GM18511 (cell line): ENCODE results near the gene FRMD8.

Experiments
- ATAC-seq: cut with Tn5 transposase; IDR thresholded peaks from one replicate; pipeline ENCODE4 v1.9.1; 2021; ENCODE audit warnings: mild to moderate bottlenecking, moderate library complexity; ENCODE audit not compliant: unreplicated experiment

FRMD8 gene

DNA sequence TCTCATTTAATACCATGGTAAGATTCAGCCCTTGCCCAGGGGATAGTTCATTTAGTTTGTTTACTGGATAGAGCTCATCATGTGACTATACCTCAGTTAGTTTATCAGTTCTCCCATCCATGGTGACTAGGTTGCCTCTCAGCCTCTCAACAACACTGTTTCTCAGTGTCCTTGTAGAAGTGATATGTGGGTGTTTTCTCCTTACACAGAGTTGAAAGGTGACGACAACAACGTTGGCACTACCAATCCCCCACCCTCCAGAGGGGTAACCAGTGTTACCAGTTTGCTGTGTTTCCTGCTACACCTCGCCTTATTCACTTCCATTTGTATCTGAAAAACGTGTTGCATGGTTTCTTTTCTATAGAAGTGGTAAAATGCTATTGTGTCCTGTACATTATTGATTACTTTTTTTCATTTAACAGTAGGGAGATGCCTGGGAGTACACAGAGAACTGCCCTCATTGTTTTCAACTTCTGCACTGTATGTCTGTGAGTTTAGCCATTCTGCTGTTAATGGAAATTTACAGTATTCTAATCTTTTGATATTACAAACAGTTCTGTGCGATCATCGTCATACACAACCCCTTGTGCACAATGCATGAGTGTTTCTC, 47.7 kb downstream of the FRMD8 start:
- ATAC-seq, result no peak

DNA sequence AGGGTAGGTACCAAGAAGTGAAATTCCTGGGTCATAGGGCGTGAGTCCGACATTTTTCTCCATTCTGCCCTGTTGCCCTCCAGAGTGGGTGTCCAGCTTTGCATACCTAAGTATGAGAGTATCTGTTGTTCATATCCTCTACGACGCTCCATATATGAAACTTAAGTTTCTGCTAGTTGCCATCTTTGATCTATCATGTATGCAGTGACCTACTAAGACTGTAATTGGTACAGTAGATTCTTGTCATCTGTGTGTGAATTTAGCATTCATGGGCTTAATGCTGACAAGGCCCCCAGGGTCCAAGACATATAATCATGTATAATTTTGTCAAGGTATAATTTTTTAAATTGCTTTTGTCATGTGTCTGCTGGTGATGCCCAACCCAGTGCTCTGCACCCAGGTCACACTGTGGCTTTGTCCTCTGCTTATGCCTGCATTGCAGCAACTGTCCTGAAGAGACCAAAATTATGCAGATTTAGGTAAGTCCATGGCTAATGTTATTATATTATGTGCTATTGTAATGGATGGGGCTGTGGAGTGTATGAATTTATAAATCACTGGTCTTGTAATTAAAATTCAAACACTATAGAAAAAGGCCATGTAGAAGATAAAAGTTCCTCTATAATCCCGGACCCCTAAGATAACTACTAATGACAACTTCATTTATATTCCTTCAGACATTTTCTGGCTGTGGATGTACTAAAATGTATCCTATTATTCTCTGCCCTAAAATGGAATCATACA, 48.4 kb downstream of the FRMD8 start:
- ATAC-seq, result no peak

DNA sequence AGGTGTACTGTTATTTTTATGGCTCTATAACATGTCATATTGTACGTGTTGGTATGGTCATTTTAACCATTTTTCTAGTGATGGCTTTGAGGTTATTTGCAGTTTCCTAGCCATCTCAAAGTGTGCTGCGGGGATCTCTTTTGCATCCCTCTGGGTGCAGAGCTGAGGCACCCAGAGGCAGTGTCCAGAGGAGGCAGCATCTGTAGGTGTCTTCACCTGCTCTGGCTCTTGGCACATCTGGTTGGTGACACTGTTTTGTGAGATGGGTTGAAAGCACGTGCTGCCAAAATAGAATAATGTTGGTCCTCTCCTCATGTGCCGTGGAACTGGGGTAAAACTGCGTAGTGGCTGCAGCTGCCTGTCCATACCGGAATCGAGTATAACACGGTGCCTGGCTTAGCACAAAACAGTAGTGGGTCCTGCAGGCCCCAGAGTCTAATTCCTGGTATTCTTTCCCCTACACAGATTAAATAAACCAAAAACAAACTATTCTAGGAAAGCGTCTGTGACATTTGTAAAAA, 49.0 kb downstream of the FRMD8 start:
- ATAC-seq, result no peak

DNA sequence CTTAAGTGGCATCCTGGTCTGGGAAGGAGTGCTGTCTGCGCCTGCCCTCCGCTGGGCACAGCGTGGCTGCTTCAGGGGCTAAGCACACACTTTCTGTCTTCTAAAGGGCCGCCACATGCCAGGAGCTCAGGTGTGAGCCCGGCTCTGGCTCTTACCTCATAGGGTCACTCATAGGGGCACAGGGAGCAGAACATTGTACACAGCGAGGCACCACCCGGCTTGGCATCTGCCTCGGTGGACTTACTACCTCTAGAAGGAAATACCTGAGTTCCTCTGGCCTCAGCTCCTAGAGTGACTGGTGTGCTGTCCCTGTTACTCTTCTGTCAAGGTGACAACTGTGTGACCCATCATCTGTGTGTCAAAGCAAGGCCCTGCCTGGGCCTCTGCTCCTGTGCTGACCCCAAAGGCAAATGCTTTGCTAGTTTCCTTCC, 49.6 kb downstream of the FRMD8 start:
- no peak for ATAC-seq

DNA sequence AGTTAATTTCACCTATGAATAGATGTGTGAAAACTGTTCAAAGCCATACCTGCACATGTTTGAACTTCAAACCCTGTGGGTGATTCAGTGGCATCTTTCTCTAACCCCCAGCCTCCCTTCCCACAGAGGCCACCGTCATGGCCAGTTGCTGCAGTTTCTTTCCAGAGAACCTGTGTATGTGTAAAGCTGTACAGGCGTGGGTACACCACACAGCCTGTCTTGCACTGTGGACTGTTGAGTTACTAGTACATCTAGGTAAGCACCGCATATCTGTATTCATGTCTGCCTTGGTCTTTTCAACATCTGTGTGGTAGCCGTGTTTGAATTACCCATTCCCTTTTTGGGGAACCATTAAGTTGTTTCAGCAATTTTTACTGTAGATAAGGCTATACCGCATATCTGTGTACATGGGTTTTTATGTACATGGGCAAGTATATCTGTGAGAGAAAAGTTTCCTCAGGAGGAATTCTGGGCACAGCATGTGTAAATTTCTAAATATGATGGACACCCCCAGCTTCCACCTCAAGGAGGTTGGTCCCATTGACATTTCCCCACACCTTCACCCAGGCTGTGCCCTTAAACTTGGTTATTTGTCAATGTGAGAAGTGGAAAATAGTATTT, 50.1 kb downstream of the FRMD8 start:
- no peak for ATAC-seq

DNA sequence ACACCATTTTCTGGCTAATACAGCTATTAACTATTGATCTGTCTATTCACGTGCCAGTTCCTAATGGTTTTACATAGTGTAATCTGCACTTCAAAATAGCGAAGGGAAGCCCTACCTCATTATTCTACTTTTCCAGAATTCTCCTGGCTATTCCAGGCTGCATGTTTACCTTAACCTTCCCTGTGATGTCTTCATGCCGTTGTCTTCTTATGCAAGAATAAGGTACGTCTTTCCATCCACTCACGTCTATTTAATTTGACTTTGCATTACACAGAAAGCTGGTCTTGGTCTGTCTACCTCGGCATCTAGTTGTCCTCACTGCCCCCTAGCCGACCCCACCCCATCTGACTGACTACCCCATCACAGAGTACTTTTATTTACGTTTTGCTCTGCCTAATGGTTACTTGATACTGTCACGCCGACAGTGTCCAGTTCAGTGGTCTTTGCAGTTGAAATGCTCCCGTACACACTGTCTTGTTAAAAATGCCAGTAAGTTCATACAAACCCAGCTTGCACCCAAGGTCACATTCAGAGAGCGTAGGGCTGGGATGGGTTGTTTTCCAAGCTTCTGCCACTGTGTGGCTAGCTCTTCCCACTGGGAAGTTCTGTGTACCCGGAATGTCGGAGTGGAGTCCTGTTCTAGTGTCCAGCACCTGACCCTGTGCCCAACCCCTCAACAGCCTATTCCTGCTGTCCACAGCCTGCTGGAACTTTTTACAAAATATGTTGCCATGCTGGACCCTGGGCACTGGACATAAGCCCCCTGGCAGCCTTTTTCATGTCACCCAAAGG, 51.2 kb downstream of the FRMD8 start:
- ATAC-seq, result no peak

DNA sequence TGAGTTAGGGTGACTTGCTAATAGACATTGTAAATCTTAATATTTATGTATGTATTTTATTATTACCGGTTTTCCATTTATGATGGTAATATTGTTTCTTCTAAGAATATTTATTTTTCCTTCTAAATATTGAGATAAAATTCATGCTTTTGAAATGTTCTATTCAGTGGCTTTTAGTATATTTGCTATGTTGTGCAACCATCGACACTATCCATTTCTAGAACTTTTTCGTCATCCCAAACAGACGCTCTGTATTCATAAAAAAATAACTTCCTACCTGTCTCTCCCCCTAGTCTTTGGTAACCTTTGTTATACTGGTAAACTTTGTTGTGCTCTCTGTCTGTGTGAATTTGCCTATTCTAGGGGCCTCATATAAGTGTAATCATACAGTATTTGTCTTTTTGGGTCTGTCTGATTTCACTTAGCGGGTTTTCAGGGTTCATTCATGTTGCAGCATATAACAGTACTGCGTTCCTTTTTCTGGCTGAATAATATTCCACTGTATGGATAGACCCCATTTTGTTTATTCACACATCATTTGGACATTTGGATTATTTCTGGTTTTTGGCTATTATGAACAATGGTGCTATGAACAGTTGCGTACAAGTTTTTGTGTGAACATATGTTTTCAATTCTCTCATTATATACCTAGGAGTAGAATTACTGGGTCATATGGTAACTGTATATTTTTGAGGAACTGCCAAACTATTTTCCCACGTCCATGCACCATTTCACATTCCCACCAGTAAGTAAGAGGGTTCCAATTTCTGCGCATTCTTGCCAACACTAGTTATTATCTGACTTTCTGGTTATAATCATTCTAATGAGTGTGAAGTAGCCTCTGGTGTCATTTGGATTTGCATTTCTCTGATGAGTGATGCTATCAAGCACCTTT, 52.1 kb downstream of the FRMD8 start:
- ATAC-seq, result no peak

DNA sequence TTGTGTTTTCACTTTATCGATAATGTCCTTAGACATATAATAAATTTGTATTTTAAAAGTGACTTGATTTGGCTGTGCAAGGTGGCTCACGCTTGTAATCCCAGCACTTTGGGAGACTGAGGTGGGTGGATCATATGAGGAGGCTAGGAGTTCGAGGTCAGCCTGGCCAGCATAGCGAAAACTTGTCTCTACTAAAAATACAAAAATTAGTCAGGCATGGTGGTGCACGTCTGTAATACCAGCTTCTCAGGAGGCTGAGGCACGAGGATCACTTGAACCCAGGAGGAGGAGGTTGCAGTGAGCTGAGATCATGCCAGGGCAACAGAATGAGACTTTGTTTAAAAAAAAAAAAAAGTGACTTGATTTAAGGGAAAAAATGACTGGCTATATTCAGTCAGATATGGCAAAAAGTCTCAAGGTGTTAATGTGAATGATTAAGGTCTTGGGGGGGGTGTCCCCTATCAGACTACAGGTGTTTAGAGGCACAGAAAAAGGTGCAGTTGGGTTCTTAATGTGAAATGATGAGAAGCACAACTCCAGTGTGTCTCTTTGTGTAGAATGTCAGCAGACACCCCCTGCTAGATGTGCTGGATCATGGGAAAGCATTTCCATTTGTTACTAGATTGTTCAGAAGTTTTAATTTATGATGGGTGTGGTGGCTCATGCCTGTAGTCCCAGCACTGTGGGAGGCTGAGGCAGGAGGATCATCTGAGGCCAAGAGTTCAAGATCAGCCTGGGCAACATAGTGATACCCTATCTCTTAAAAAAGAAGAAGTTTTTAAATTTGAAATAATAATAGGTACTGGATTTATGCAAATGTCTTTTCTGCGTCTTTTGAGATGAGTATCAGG, 53.1 kb downstream of the FRMD8 start:
- no peak for ATAC-seq

DNA sequence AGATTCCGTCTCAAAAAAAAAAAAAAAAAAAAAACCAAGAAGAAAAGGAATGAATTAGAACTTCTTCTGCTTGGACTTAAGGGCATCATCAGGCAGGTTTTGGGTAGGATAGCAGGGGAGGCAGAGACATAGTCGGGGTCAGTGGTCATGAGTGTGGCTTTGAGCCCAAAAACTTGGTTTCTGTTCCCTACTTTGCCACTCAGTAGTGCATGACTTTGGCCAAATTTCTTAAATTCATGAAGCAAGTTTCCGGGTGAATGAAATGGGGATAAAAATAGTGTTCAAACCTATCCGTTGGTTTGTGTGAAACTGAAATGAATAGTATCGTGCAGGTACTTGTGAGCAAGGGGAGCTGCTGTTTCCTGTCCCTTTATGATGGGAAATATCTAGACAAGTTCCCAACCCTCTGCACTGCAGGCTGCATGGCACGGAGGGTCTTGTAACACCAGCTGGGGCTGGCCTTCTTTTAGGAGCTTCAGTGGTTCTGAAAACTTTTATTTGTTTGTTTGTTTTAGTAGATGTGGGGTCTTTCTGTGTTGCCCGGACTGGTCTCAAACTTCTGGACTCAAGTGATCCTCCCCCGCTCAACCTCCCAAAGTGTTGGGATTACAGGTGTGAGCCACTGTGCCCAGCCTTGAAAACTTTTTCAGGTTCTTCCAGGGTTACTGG, 54.5 kb downstream of the FRMD8 start:
- peak; percentile 67 for ATAC-seq

DNA sequence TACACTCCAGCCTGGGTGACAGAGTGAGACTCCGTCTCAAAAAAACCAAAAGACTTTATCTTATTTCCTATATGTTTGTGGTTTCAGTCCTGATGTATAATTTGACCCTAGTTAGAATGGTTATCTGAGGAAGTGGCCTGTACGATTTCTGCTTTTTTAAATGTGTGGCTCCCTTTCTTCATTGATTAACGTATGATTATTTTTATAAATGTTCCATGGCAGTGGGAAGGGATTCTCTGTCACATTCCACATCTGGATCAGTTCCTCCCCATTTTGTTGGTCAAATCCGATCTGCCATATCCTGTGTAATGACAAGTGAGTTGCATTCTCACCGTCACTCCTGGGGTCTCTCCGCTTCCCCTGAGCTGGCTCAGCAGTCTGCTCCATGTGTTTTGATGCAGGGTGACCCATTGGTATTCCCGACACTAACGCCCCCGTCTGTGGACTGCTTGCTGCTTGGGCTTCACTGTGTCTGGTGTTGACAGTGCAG, 56.5 kb downstream of the FRMD8 start:
- ATAC-seq, result no peak

DNA sequence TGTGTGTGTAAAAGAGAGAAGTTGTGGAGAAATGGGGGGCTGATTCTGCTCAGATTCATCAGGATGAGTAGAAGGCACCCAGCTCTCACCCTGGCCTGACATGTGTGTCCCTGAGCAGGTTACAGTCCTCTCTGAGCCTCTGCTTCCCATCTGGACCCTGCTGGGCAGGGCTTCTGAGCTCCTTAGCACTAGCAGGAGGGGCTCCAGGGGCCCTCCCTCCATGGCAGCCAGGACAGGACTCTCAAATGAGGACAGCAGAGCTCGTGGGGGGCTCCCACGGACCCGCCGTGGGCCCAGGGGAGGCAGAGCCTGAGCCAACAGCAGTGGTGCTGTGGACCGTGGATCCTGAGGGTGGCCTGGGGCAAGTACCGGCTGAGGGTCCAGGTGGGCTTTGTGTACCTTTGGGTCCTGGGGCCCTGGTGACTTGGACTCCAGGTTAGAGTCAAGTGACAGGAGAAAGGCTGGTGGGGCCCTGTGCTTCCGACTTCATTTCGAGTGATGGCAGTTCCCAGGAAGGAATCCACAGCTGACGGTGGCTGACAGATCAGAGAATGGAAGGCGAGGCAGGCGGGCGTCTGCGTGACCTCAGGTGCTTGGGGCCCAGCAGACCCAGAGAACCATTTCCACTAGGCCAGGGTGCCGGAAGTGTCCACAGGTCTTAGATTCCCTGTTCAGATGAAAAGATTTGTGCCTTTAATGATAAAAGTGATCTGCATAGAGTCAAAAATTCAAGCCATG, 58.0 kb downstream of the FRMD8 start:
- no peak for ATAC-seq

DNA sequence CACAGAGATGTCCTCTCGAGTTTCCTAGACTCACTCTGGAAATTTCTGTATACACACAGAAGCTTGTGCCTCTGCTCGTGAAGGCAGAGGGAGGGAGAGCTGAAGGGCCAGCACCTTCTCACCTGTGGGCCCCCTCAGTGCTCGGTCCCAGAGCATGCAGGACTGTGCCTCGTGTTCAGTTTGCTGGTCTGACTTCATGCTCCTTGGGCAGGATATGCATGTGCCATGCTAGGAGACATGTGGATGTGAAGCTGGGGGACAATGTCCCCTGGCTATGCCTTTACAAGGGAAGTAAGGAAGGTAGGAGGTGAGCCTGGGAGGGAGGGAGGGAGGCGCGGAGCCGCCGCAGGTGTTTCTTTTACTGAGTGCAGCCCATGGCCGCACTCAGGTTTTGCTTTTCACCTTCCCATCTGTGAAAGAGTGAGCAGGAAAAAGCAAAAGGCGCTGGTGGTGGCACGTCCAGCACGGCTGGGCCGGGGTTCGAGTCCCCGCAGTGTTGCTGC, 58.7 kb downstream of the FRMD8 start:
- ATAC-seq, result no peak

DNA sequence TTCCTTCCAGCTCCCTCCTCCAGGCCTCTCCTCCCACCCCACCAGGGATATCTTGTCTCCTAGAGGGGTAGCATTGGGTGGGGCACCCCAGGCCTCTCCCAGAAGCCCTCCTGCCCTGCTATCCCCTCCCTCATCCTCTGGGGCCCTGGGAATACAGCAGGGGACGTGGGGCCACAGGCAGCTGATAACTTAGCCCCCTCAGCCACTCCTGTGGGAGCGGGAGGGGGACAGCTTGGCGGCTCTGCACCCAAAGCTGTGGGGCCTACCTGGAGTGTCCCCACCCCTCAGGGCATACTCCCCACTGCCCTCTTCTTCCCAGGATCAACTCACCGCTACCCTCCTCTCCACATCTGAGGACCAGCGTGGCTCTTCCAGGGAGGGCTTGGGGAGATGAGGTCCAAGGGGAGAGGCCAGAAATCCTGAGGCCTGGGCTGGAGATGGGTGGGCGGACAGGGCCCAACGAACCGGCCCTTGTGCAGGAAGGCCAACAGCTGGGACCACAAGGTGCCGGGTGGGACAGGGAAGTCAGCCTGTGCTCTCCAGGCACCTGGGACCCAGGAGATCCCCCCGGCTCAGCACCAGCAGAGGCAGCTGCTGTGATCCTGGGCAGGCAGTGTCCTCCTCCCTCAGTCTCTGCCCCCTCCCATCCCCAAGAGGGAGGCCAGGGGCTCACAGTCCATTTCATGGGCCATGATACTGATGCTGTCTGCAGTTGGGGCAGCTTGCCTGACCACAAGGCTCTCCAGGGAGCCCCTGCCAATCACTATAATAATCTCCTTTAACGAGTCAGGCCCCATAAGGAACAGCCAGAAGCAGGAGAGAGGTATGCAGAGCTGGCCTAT, 59.4 kb downstream of the FRMD8 start:
- ATAC-seq, result no peak

DNA sequence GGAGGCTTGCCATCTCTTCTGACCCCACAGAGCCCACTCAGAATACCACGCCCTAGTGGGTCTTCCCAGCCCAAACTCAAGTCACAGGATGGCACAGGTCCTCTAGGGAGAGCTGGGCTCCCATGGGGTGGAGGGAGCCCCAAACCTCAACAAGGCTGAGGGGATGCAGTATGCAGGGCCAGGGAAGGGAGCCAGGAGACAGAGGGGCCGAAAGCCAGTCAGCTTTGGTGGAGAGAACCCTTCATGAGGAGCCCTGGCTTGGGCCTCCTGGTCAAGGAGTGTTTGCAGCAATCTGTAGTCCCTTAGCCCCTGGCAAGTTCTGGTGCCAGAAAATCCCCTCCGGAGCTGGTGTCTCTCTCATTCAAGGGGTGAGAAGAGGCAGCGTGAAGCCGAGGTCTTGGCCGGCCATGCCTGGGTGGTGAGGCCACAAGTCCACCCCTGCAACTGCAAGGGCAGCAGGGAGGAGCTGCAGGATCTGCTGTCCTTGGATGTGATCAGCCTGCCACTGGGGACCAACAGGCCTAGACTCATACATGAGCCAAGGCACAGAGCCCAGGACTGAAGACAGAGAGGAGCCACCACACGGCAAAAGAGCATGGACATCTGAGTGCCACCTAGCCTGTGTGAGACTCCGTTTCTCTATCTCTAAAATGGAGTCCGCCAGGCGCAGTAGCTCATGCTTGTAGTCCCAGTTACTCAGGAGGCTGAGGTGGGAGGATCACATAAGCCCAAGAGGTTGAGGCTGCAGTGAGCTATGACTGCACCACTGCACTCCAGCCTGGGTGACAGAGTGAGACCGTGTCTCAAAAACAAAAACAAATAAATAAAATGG, 60.2 kb downstream of the FRMD8 start:
- ATAC-seq, result no peak

DNA sequence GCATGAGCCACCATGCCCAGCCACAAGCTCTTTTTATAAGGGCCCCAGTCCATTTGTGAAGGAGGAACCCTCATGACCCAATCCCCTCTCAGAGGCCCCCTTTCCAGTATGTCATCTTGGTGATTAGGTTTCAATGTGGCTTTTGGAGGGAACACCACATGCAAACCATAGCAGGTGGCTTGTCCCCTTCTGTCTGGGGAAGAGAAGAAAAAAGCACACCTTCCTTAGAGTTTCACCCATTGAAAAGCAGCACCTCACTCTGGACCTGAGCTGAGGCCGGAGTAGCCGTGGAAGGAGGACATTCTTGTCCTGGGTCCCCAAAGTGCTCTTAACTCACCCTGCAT, 61.6 kb downstream of the FRMD8 start:
- ATAC-seq, result no peak
